IPS-NIHi11 (cell line): ENCODE measurements around the gene NCOA3.

Experiments
- DNase-seq: peaks from one replicate; pipeline ENCODE4 v3.0.0; 2012; ENCODE audit warnings: mixed read lengths, low spot score

Gene NCOA3

GRCh38 chr20:47598911-47599744 is 97.4 kb downstream of the NCOA3 start:
- no peak for DNase-seq

DNA sequence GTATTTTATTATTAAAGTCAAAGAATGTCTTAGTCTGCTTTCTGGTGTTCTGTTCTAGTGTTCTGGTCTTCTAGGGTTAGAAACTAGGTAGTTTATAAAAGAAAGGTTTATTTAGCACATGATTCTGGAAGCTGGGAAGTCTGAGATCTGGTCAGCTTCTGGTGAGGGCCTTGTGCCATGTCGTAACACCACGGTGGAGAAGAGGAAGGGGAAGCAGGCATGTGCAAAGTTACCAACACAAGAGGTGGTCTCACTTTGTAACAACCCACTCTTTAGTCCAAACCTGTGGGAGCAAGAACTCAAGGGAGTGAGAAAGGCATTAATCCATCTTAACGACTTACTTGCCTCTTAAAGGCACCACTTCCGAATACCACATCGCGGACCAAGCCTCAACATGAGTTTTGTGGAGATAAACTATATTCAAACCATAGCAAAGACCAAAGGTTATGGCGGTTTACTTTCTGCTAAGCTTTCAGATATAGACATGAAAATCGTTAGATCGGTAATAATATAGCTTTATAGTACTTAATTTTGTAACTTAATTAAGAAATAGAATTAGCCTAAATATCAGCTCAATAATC is 99.4 kb downstream of the NCOA3 start:
- no peak for DNase-seq

DNA sequence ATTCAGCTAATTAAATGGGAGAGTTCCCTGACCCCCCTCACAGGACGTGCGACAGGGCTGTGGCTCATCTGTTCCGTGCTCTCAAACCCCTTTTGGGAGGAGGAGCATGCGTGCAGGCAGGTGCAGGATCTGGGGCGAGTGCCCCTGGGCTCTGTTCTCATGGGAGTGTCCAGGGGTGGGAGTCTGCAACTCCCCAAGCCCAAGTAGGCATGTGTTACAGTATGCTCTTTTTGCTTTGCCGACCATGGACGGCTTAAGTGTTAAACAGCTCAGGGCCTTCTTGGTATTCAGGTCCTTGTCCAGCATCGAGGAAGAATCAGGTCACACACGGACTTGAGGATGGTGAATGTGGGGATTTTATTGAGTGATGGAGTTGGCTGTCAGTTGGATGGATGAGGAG is 101.6 kb downstream of the NCOA3 start:
- no peak for DNase-seq

DNA sequence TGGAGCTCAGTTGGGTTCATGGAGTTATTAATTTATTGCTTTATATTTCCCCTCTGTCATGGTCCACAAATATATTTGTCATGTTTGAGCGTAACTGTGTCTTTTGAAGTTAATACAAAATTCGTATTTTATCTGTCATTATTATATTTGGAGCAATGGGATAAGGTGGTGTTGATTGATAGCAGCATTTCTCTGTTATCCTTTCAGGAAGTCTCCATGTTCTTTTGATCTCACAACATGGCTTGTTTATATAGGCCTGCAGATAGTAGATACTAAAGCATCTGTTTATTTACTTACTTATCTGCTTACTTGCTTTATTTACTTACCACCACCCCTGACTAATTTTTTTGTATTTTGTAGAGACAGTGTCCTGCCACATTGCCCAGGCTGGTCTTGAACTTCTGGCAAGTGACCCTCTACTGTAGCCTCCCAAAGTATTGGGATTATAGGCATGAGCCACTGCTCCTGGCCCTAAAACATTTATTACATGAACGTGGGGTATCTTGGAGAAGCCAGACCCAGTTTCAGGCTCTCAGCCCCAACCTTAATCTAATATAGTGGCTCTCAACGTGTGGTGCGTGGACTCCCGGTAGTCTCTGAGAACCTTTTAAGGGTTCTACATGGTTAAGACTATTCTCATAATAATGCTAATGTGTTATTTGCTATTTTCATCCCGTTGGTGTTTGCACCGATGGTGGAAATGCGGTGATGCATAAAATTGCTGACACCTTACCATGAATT is 104.2 kb downstream of the NCOA3 start:
- DNase-seq, result no peak

DNA sequence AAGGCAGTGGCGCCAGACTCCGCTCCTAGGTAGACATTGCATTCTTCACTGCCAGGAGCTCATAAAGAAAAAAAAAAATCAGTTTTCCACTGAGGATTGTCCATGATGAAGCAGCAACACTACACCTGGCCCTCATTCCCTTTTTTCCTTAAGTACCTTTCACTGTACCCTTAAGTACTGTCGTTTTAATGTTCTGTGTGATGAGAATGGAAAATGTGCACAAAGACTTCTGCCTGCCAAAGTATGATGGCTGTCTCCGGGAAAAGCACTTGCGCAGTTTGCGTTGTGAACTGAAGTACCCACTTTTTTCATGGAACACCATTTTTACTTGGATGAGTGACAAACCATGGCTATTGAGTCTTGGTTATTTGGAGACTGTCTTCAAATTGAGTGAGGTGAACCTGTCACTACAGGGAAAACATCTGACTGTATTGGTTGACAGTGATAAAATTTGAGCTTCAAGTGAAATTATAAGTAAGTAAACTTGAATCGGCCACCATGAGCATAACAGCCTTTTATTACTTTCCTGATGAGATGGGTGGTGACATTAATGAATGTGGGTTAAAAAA is 104.8 kb downstream of the NCOA3 start:
- DNase-seq, result no peak

- DNase-seq, result no peak
Observed at GRCh38 chr20:47606983-47607613, 105.4 kb downstream of the NCOA3 start.

DNA sequence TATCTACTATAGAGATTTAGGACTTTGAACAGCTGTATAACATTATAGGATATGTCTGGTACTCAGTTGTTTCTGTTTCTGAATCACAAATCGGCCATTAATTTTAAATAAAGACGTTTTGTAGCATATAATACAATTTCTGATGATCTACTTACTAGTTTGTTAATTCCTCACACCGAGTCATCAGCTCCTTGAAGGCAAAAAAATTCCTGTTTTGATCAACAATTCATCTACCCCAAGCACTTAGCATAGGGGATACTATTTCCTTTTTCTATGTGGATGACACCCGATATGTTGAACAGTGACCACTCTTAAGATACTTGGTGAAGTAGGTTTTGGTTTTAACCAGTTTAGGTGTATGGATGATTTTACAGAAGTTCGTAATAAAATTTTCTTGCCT is 107.3 kb downstream of the NCOA3 start:
- DNase-seq, result no peak

- DNase-seq, result no peak
Observed at GRCh38 chr20:47610247-47610944, 108.7 kb downstream of the NCOA3 start.

- DNase-seq, result no peak
Observed at GRCh38 chr20:47610945-47611250, 109.2 kb downstream of the NCOA3 start.

DNA sequence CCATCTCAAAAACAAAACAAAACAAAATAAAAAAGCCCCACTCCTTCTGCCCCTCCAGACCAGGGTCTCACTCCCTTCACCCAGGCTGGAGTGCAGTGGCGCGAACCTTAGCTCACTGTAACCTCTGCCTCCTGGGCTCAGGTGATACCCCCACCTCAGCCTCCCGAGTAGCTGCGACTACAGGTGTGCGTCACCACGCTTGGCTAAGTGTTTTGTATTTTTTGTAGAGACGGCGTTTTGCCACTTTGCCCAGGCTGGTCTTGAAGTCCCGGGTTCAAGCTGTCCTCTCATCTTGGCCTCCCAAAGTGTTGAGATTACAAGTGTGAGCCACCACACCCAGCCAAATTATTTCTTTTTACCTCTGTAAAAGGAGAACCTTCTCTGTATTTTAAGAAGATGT is 110.1 kb downstream of the NCOA3 start:
- no peak for DNase-seq

DNA sequence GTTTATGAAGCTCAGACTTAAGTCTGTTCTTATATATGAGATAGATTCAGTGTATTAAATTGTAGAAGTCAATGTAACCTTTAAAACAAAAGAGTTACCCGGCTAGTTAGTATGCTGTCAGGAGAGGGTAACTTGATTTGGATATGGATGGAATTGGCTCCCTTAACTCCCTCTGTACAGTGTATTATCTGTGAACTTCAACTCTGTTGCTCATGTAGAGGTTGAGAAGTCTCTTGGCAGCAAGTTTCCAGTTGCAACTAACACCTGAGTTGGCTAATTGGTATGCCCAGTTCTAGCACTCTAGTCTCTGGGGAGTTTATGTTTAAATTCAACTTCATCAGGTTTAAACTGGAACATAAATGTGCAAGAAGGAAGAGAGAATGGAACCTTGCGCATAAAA is 111.0 kb downstream of the NCOA3 start:
- no peak for DNase-seq

GRCh38 chr20:47614703-47615309 is 113.1 kb downstream of the NCOA3 start:
- DNase-seq, result no peak

- DNase-seq, result no peak
Observed at GRCh38 chr20:47618479-47618878, 116.8 kb downstream of the NCOA3 start.

- peak; percentile 15 for DNase-seq
Observed at GRCh38 chr20:47620808-47621805, 119.4 kb downstream of the NCOA3 start.

DNA sequence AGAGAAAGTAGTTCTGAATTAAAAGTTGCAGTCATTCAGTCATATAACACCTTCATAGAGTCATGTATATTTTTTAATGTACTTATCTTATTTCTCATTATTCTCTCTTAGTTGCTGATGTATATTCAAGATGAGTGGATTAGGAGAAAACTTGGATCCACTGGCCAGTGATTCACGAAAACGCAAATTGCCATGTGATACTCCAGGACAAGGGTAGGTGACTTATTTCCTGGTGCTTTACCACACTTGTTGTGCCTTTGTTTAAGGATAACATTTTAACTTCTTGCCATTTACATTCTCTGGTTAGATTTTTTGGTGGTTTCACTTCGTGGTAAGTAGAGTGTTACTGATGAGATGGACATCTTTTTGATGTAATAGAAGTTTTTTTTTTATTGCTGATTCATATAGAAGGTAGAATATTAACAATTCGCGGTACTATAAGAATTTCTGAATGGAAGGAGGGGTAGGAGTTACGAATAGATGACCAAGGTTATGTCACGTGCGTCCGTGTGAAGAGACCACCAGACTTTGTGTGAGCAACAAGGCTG is 120.5 kb downstream of the NCOA3 start:
- DNase-seq, result no peak

- DNase-seq, result no peak
Observed at GRCh38 chr20:47623206-47623605, 121.5 kb downstream of the NCOA3 start.

DNA sequence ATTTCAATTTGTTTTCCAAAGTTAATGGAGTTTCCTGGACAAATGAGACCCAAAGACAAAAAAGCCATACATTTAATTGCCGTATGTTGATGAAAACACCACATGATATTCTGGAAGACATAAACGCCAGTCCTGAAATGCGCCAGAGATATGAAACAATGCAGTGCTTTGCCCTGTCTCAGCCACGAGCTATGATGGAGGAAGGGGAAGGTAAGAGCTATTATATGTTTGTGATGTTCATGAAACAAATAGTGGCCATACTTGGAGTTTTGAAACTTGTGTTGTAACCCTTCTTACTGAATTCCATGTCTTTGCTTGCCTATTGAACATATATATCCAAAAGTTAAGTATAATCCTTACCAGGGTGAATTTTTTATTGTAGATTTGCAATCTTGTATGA is 125.9 kb downstream of the NCOA3 start:
- no peak for DNase-seq

DNA sequence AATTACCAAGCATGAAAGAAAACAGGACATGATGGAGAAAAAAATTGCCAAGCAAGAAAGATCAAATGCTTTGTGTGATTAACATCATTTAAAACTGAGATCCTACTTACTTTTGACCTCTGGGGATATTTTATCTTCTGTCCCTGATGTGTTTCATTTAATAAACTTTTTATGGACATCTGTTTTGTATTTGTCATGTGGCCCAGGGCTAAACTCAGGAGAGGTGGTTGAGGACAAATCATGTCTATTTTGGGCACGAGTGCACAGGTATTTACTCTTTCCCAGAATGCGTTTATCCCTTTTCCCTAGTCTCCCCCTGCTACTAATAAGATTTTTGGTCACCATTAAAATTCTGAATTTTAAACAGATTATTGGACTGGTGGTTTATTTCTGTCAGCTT is 128.2 kb downstream of the NCOA3 start:
- no peak for DNase-seq

DNA sequence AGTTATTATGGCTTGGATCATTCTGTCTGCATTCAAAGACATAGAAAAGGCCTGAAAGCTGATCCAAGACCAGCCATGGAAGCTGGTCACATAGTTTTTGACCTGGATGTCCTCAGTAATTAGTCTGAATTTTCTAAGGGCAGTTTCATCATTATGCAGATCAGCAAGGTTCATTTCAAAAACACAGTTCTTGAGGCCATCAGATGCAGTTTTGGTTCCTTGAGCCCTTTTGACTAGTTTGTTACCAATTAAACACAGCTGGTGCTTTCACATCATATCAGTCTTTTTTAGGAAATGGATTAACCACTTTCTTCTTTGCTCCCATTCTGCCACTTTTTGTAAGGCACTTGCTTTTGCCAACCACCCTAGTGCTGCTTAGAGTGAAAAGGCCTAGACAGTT is 129.4 kb downstream of the NCOA3 start:
- DNase-seq, result no peak

DNA sequence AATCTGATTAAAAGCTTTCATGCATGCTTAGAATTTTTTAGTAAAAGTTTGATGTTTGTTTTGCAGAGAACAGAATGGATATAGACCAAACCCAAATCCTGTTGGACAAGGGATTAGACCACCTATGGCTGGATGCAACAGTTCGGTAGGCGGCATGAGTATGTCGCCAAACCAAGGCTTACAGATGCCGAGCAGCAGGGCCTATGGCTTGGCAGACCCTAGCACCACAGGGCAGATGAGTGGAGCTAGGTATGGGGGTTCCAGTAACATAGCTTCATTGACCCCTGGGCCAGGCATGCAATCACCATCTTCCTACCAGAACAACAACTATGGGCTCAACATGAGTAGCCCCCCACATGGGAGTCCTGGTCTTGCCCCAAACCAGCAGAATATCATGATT is 133.6 kb downstream of the NCOA3 start:
- DNase-seq, result no peak
